ENCODE data around the gene MICU1.
A peak's percentile ranks its signal among the peaks of the same experiment; 100 is the strongest.

DNA sequence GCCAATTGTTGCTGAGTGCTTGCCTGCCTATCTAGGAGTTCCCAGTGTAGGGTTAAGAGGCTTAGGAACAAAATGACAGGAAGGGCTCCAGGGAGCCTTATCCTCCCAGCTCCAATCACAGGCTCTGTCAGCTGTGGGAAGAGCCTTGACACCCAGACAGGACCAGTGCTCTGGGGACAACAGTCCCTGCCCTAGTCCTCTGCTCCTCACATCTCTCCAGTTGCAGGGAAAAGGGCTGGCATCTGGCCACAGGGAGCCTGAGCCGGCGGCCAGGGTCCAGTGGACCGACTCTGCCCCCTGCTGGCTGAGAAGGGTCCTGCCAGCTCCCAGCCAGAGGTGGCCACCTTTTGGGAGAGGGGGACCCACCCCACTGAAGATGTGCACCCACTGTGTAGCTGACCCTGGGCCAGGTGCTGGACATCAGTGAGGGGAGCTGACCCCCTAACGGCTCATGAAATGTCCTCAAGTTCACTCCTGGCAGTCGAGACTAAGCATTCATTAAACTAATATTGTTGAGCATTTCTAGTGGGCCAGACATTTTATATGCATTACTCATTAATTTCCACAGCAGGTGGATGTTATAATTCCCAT, 288.7 kb downstream of the MICU1 start:
- TF ChIP-seq, protein P1, sequence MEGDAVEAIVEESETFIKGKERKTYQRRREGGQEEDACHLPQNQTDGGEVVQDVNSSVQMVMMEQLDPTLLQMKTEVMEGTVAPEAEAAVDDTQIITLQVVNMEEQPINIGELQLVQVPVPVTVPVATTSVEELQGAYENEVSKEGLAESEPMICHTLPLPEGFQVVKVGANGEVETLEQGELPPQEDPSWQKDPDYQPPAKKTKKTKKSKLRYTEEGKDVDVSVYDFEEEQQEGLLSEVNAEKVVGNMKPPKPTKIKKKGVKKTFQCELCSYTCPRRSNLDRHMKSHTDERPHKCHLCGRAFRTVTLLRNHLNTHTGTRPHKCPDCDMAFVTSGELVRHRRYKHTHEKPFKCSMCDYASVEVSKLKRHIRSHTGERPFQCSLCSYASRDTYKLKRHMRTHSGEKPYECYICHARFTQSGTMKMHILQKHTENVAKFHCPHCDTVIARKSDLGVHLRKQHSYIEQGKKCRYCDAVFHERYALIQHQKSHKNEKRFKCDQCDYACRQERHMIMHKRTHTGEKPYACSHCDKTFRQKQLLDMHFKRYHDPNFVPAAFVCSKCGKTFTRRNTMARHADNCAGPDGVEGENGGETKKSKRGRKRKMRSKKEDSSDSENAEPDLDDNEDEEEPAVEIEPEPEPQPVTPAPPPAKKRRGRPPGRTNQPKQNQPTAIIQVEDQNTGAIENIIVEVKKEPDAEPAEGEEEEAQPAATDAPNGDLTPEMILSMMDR (IDR thresholded peaks at IDR 0.05) = peak; percentile 92 to 96 (median 95)
- peak in 1 of 2 donors; percentile 8 for TF ChIP-seq POLR2A (IDR thresholded peaks at IDR 0.05)
